Lower lobe of right lung (tissue), 2 donors: ENCODE data around the gene RHOU. TPM values are rescaled to one million over a fixed set of nuclear protein-coding genes. Genes with fewer than 3 reads are reported as not detected.

Experiments used
- ATAC-seq, 2 donors: fragments of 200-7000 bp; cut with Tn5 transposase; one replicate each; pipeline ENCODE4 v1.9.1; 2020 to 2022; ENCODE audit warnings: mild to moderate bottlenecking in 2 of 2, moderate library complexity in 2 of 2
- DNase-seq: peaks from one replicate; pipeline ENCODE4 v3.0.0-alpha.2; 2020
- H3K27ac ChIP-seq: fragments of 200-600 bp; one replicate; pipeline ENCODE4 v1.8.0; 2022
- H3K27me3 ChIP-seq: fragments of 200-600 bp; one replicate; pipeline ENCODE4 v1.8.0; 2022; ENCODE audit warnings: low read depth
- H3K36me3 ChIP-seq: fragments of 200-600 bp; one replicate; pipeline ENCODE4 v1.8.0; 2022; ENCODE audit warnings: mild to moderate bottlenecking
- H3K4me1 ChIP-seq: fragments of 200-600 bp; one replicate; pipeline ENCODE4 v1.8.0; 2022
- H3K4me3 ChIP-seq: fragments of 200-600 bp; one replicate; pipeline ENCODE4 v1.8.0; 2022; ENCODE audit warnings: mild to moderate bottlenecking
- H3K9me3 ChIP-seq: fragments of 200-600 bp; one replicate; pipeline ENCODE4 v1.8.0; 2022
- intact Hi-C: fragments of 100-400 bp; cut with DNase I; formaldehyde crosslinking; loops from one replicate; pipeline ENCODE4 v1.11.0; 2022
- total RNA-seq: library from RNA; stranded (reverse); fragmentation: NEBNext Ultra II Directional; extraction: Animal tissue kit (Norgen Biotek cat#: 25700); gene quantifications from one replicate; pipeline ENCODE4 v1.2.1, GENCODE V29; 2021
- TF ChIP-seq, protein P1 (sequence below): fragments of 200-600 bp; IDR thresholded peaks from one replicate; pipeline ENCODE4 v1.8.0; 2022; ENCODE audit warnings: antibody characterized with exemption, mild to moderate bottlenecking
- donor health status: DM: no; HTN: yes; CAD: no; lungs with severe emphysema.

The RHOU gene
- total RNA-seq, 1 donor from 2014 or later = 22.9 TPM

DNA sequence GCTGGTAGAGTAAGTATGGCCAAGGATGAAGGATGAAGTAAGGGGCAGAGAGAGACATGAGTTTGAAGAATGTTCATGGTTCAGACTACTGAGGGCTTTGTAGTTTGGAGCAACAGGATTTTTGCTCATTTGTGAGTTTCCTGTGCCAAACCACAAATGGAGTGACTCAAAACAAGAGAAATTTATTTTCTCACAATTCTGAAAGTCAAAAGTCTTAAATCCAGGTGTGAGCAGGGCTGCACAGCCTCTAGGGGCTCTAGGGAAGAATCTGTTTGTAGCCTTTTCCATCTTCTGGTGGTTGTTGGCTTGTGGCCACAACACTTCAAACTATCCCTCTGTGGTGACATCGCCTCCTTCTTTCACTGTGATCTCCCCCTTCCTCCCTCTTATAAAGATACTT, 58.9 kb downstream of the RHOU start:
- TF ChIP-seq, protein P1, sequence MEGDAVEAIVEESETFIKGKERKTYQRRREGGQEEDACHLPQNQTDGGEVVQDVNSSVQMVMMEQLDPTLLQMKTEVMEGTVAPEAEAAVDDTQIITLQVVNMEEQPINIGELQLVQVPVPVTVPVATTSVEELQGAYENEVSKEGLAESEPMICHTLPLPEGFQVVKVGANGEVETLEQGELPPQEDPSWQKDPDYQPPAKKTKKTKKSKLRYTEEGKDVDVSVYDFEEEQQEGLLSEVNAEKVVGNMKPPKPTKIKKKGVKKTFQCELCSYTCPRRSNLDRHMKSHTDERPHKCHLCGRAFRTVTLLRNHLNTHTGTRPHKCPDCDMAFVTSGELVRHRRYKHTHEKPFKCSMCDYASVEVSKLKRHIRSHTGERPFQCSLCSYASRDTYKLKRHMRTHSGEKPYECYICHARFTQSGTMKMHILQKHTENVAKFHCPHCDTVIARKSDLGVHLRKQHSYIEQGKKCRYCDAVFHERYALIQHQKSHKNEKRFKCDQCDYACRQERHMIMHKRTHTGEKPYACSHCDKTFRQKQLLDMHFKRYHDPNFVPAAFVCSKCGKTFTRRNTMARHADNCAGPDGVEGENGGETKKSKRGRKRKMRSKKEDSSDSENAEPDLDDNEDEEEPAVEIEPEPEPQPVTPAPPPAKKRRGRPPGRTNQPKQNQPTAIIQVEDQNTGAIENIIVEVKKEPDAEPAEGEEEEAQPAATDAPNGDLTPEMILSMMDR = no peak
- no peaks in the 10 kb centered on the region for H3K9me3 ChIP-seq
- intact Hi-C loops = no loop called here
- no peaks in the 10 kb centered on the region for H3K36me3 ChIP-seq
- H3K4me1 ChIP-seq = peaks cover 7% of the 10 kb centered on the region
- ATAC-seq (no peak), DNase-seq (no peak)
- no peaks in the 10 kb centered on the region for H3K27me3 ChIP-seq
- H3K27ac ChIP-seq = no peak overlapping the region
- no peak overlapping the region for H3K4me3 ChIP-seq

DNA sequence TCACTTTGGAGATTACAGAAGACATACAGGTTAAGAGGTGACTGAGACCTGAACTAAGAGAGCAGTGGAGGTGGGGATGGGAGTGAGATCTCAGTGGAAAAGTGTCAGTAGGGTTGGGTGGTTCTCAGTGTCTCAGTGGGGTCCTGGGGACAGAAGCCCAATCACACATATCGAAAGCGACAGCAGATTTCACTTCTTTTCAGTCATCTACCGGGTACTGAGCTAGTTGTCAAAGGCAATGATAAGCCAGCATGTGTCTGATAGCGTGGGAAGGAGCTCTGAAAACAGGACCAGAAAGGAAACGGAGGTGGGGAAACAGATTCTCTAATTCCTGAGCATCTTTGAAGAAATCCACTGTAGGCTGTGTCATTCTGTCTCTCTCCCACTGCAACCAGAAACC, 59.5 kb downstream of the RHOU start:
- Histone ChIP-seq H3K4me3 (no peak overlapping the region), H3K4me1 (peaks cover 7% of the 10 kb centered on the region), H3K36me3 (no peaks in the 10 kb centered on the region), H3K27me3 (no peaks in the 10 kb centered on the region), H3K27ac (no peak overlapping the region), H3K9me3 (no peaks in the 10 kb centered on the region)
- TF ChIP-seq, protein P1 = no peak
- intact Hi-C loops = no loop called here
- ATAC-seq = no peak
- no peak for DNase-seq

DNA sequence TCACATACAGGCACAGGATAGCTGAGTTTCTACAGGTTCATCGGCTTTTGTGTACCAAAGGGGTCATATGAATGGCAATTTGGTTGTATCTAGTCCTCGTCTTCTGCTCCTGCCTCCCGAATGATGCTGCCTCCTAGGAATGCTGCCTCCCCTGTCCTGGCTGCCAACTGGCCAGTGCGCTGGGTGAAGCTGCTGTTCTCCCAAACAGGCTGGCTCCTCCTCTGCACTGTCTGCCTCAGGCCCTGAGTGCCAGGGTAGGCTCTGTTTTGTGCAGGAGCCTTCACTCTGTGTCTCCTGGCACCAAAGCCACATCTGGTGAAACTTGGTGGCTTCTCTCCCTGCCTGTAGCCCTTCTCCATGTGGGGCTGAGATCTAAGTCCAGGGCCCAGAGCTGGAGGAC, 60.3 kb downstream of the RHOU start:
- no peaks in the 10 kb centered on the region for H3K36me3 ChIP-seq
- no peak overlapping the region for H3K4me3 ChIP-seq
- DNase-seq (no peak), ATAC-seq (no peak)
- no peaks in the 10 kb centered on the region for H3K27me3 ChIP-seq
- H3K9me3 ChIP-seq = no peaks in the 10 kb centered on the region
- TF ChIP-seq, protein P1 = no peak
- intact Hi-C loops = no loop called here
- H3K27ac ChIP-seq = no peak overlapping the region
- peaks cover 9% of the 10 kb centered on the region for H3K4me1 ChIP-seq

Other genes starting within 250 kb of the RHOU start
- 79.8 TPM for gene RNF187, start 248.1 kb upstream of the RHOU start, total RNA-seq